ENCODE measurements around the gene PREX1. TPM values are rescaled to one million over a fixed set of nuclear protein-coding genes. Genes with fewer than 3 reads are reported as not detected.
"Not testable (repeated sequence)": the region's sequence is repeated elsewhere in the genome, so short reads cannot be mapped to it uniquely, and the experiment has no call there.

The PREX1 gene
- 0.75 and 1.3 TPM in 2 replicates for polyA plus RNA-seq (2011; rRNA removed)
- polyA minus RNA-seq (2011; rRNA and poly(A)+ RNA removed) = 0.93 and 1.5 TPM in 2 replicates

DNA sequence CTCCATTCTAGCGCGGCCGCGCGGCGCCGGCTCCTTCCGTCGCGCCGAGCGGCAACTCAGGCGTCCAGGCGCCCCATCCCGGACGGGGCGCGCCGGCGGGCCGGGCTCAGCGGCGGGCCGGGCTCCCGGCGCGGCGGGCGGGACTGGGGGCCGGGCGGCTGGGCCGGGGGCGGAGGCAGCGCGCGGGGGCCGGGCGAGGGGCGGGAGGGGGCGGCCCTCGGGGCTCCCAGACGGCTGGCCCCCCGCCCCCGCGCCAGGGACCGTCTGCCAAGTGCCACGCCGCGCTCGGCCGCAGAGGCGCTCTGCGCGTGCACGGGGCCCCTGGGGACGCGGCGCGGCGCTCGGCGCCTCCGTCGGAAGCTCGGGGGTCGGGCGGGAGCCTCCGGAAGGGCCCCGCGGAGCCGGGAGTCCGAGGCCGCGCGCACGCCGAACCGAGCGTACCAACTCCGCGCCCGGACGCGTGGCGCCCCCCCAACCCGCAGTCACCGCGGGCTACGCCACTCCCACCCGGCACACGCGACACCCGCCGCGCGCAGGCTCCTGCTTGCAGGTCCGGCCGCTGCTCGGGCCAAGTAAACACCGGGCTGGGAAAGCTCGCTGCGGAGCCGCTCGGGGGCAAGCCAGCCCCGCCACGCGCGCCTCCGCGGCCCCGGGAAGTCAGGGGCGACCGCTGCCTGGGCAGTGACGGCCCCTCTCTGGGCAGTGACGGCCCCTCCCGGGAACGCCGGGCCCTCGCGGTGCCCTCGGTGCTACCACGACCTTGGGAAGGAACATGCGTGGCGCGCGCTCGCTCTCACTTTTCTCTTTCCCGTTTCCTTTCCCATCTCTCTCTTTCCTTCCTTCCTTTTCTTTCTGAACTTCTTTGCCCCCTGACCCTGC, at the start of gene PREX1:
TSS of gene PREX1 (minus strand) at position 145 of the 879 bp plus-strand sequence. CDS start at position 6, 139 bp downstream.
- H3K4me3 ChIP-seq (ENCODE audit: low read depth, low read length) = peak within 1 kb of the TSS; percentile 55
- H3K27me3 ChIP-seq (ENCODE audit: control insufficient read depth, insufficient read depth, low read length) = no peaks in the 10 kb centered on the region
- TF ChIP-seq, protein P1, sequence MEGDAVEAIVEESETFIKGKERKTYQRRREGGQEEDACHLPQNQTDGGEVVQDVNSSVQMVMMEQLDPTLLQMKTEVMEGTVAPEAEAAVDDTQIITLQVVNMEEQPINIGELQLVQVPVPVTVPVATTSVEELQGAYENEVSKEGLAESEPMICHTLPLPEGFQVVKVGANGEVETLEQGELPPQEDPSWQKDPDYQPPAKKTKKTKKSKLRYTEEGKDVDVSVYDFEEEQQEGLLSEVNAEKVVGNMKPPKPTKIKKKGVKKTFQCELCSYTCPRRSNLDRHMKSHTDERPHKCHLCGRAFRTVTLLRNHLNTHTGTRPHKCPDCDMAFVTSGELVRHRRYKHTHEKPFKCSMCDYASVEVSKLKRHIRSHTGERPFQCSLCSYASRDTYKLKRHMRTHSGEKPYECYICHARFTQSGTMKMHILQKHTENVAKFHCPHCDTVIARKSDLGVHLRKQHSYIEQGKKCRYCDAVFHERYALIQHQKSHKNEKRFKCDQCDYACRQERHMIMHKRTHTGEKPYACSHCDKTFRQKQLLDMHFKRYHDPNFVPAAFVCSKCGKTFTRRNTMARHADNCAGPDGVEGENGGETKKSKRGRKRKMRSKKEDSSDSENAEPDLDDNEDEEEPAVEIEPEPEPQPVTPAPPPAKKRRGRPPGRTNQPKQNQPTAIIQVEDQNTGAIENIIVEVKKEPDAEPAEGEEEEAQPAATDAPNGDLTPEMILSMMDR (IDR thresholded peaks at IDR 0.05; ENCODE audit: insufficient read depth, low read depth, low read length) = no peak
- ChIA-PET CTCF (interaction anchor here (1.5 kb wide), 1 partner anchor 17 kb away, joined by 3 read pairs; no protein-coding TSS in a partner anchor), POLR2A (no interaction called here)
- no peaks in the 10 kb centered on the region for H3K36me3 ChIP-seq (ENCODE audit: control insufficient read depth, insufficient read depth, low read length)
- DNase-seq (ENCODE audit: low read depth) = no peak

DNA sequence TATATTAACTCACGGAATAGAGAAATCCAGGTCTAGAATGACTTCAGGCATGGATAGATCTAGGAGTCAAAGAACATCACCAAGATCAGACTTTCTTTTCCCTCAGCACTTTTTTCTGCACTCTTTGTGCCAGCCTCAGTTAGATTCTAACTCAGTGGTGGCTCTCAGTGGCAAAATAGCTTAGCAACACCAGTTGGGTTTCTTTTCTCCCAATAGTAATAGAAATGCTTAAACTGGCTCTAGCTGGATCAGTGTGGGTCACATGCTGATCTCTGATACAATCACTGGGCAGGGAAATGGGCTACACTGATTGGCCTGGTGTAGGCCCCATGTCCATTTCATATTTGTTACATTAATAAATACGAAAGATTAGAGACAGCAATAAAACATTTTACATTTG, 49.5 kb upstream of the PREX1 start:
- H3K27me3 ChIP-seq (ENCODE audit: control insufficient read depth, insufficient read depth, low read length) = no peaks in the 10 kb centered on the region; the same call in 1 of the 2 replicates
- POLR2A ChIA-PET = no interaction called here
- TF ChIP-seq, protein P1 (IDR thresholded peaks at IDR 0.05; ENCODE audit: insufficient read depth, low read depth, low read length) = 0 out of 2 replicates have a peak, but pooled peaks have one; percentile 7
- H3K36me3 ChIP-seq (ENCODE audit: control insufficient read depth, insufficient read depth, low read length) = no peaks in the 10 kb centered on the region
- no peak overlapping the region for H3K4me3 ChIP-seq (ENCODE audit: low read depth, low read length)
- DNase-seq (ENCODE audit: low read depth) = no peak
- CTCF ChIA-PET = interaction anchor here (1.5 kb wide), 1 partner anchor 220 kb away, joined by 7 read pairs; no protein-coding TSS in a partner anchor

GRCh38 chr20:48875914-48876240, 48.1 kb upstream of the PREX1 start:
- ChIA-PET CTCF (no interaction called here), POLR2A (no interaction called here)
- Histone ChIP-seq H3K27me3 (ENCODE audit: control insufficient read depth, insufficient read depth, low read length) (no peaks in the 10 kb centered on the region; the same call in 1 of the 2 replicates), H3K36me3 (ENCODE audit: control insufficient read depth, insufficient read depth, low read length) (no peaks in the 10 kb centered on the region), H3K4me3 (ENCODE audit: low read depth, low read length) (no peak overlapping the region)
- DNase-seq (ENCODE audit: low read depth) = no peak
- TF ChIP-seq, protein P1 (IDR thresholded peaks at IDR 0.05; ENCODE audit: insufficient read depth, low read depth, low read length) = no peak

GRCh38 chr20:48875233-48875913, 47.6 kb upstream of the PREX1 start:
- Histone ChIP-seq H3K27me3 (ENCODE audit: control insufficient read depth, insufficient read depth, low read length) (no peaks in the 10 kb centered on the region; the same call in 1 of the 2 replicates), H3K4me3 (ENCODE audit: low read depth, low read length) (no peak overlapping the region), H3K36me3 (ENCODE audit: control insufficient read depth, insufficient read depth, low read length) (no peaks in the 10 kb centered on the region)
- ChIA-PET POLR2A (no interaction called here), CTCF (interaction anchor here (0.8 kb wide), 1 partner anchor 30 kb away, joined by 4 read pairs; no protein-coding TSS in a partner anchor)
- DNase-seq (ENCODE audit: low read depth) = no peak
- TF ChIP-seq, protein P1 (IDR thresholded peaks at IDR 0.05; ENCODE audit: insufficient read depth, low read depth, low read length) = no peak

DNA sequence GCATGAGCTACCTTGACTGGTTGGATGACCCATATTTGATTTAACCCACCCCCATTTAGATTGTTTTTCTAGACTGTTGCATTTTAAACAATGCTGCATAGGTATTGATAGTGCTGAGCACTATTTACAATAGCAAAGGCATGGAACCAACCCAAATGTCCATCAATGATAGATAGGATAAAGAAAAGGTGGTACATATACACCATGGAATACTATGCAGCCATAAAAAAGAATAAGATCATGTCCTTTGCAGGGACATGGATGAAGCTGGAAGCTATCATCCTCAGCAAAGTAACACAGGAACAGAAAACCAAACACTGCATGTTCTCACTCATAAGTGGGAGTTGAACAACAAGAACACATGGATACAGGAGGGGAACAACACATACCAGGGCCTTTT, 41.6 kb upstream of the PREX1 start:
- H3K27me3 ChIP-seq (ENCODE audit: control insufficient read depth, insufficient read depth, low read length); POLR2A ChIA-PET; DNase-seq (ENCODE audit: low read depth); H3K4me3 ChIP-seq (ENCODE audit: low read depth, low read length); CTCF ChIA-PET; H3K36me3 ChIP-seq (ENCODE audit: control insufficient read depth, insufficient read depth, low read length): not testable (repeated sequence)

All from BJ (cell line).